Measurements from ENCODE around the gene LCN15. TPM values are rescaled to one million over a fixed set of nuclear protein-coding genes. Genes with fewer than 3 reads are reported as not detected.
"Not testable (repeated sequence)": the region's sequence is repeated elsewhere in the genome, so short reads cannot be mapped to it uniquely, and the experiment has no call there.

The LCN15 gene
- total RNA-seq, 1 experiment from 2014 or later, result not detected

- Histone ChIP-seq H3K27ac (ENCODE audit: low read length) (no peak overlapping the region), H3K36me3 (ENCODE audit: low read depth, low read length) (0 out of 2 replicates have a peak, but pooled peaks cover under 1% of the 10 kb centered on the region), H4K20me1 (ENCODE audit: low read length) (peaks cover under 1% of the 10 kb centered on the region; the same call in 1 of the 2 replicates), H3K9me3 (ENCODE audit: low read length) (no peaks in the 10 kb centered on the region), H3K79me2 (ENCODE audit: low read length) (peaks cover 31% of the 10 kb centered on the region), H3K4me3 (ENCODE audit: low read length) (no peak overlapping the region), H3F3A (ENCODE audit: low read length, unreplicated experiment) (no peaks in the 10 kb centered on the region), H3K4me1 (ENCODE audit: insufficient read depth, low read length) (peaks cover 20% of the 10 kb centered on the region), H3K4me2 (ENCODE audit: low read length) (no peak overlapping the region), H3K9me2 (replicated peaks; ENCODE audit: low read length) (no peaks in the 10 kb centered on the region), H3K9ac (ENCODE audit: low read length) (no peak overlapping the region), H2AFZ (ENCODE audit: low read length) (no peak overlapping the region), H3K27me3 (ENCODE audit: low read length) (no peaks in the 10 kb centered on the region)
- ChIA-PET CTCF (no interaction called here), POLR2A (ENCODE audit: unreplicated experiment) (no interaction called here)
- DNase-seq, result no peak
- BruUV-seq (replicated peaks), result no TSS peak
- intact Hi-C loops (cut with micrococcal nuclease), result no loop called here
- ATAC-seq, result no peak
- TF ChIP-seq CTCF (conservative IDR thresholded peaks at IDR 0.05; ENCODE audit: low read depth, low read length) (no peak), EZH2 (IDR thresholded peaks at IDR 0.05; ENCODE audit: low read length, unreplicated experiment) (no peak), EZH2phosphoT487 (IDR thresholded peaks at IDR 0.05; ENCODE audit: borderline replicate concordance, low read length) (no peak)
These were observed 40.3 kb upstream of the LCN15 start for GRCh38 chr9:136804509-136805206.

GRCh38 chr9:136803551-136804508, 39.5 kb upstream of the LCN15 start:
- peaks cover 22% of the 10 kb centered on the region for H3K79me2 ChIP-seq (ENCODE audit: low read length)
- POLR2A ChIA-PET (ENCODE audit: unreplicated experiment), result no interaction called here
- no peak for TF ChIP-seq EZH2phosphoT487 (IDR thresholded peaks at IDR 0.05; ENCODE audit: borderline replicate concordance, low read length)
- TF ChIP-seq CTCF (conservative IDR thresholded peaks at IDR 0.05; ENCODE audit: low read depth, low read length), result no peak
- no peak for TF ChIP-seq EZH2 (IDR thresholded peaks at IDR 0.05; ENCODE audit: low read length, unreplicated experiment)
- no peak overlapping the region for H3K4me3 ChIP-seq (ENCODE audit: low read length)
- CTCF ChIA-PET, result no interaction called here
- H3K9ac ChIP-seq (ENCODE audit: low read length), result no peak overlapping the region
- DNase-seq (no peak), ATAC-seq (no peak)
- no peaks in the 10 kb centered on the region for H3K9me3 ChIP-seq (ENCODE audit: low read length)
- intact Hi-C loops (cut with micrococcal nuclease), result no loop called here
- no peaks in the 10 kb centered on the region for H3F3A ChIP-seq (ENCODE audit: low read length, unreplicated experiment)
- BruUV-seq (replicated peaks), result no TSS peak
- no peak overlapping the region for H3K4me2 ChIP-seq (ENCODE audit: low read length)
- H3K36me3 ChIP-seq (ENCODE audit: low read depth, low read length), result no peaks in the 10 kb centered on the region
- H3K9me2 ChIP-seq (replicated peaks; ENCODE audit: low read length), result no peaks in the 10 kb centered on the region
- no peaks in the 10 kb centered on the region for H3K27me3 ChIP-seq (ENCODE audit: low read length)
- peaks cover 25% of the 10 kb centered on the region for H3K4me1 ChIP-seq (ENCODE audit: insufficient read depth, low read length)
- H2AFZ ChIP-seq (ENCODE audit: low read length), result no peak overlapping the region
- no peak overlapping the region for H3K27ac ChIP-seq (ENCODE audit: low read length)
- no peaks in the 10 kb centered on the region for H4K20me1 ChIP-seq (ENCODE audit: low read length)

DNA sequence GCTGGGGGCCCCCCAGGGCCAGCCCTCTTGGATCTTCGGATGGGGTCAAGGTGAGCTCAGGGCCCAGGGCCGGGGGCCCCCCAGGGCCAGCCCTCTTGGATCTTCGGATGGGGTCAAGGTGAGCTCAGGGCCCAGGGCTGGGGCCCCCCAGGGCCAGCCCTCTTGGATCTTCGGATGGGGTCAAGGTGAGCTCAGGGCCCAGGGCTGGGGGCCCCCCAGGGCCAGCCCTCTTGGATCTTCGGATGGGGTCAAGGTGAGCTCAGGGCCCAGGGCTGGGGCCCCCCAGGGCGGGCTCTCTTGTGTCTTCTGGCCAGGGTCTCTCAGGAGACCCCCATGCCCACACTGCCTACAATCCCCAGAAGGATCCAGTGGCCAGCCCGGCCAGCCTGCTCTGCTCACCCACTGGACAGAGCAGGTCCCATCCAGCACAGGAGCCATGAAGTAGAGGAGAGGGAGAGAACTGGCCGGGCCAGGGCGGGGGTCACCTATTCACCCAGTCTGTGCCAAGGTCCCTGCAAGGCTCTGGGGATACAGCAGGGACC, 38.8 kb upstream of the LCN15 start:
- H3K4me2 ChIP-seq (ENCODE audit: low read length); H3F3A ChIP-seq (ENCODE audit: low read length, unreplicated experiment); CTCF ChIA-PET; H4K20me1 ChIP-seq (ENCODE audit: low read length); H2AFZ ChIP-seq (ENCODE audit: low read length); H3K9ac ChIP-seq (ENCODE audit: low read length); POLR2A ChIA-PET (ENCODE audit: unreplicated experiment); BruUV-seq (replicated peaks); H3K9me2 ChIP-seq (replicated peaks; ENCODE audit: low read length); H3K27me3 ChIP-seq (ENCODE audit: low read length); intact Hi-C loops (cut with micrococcal nuclease); H3K27ac ChIP-seq (ENCODE audit: low read length); ATAC-seq; DNase-seq; H3K4me3 ChIP-seq (ENCODE audit: low read length); H3K36me3 ChIP-seq (ENCODE audit: low read depth, low read length); H3K9me3 ChIP-seq (ENCODE audit: low read length): not testable (repeated sequence)
- H3K79me2 ChIP-seq (ENCODE audit: low read length), result peaks cover 15% of the 10 kb centered on the region
- peaks cover 28% of the 10 kb centered on the region for H3K4me1 ChIP-seq (ENCODE audit: insufficient read depth, low read length)

Data from PC-3 (cell line).